ENCODE measurements around the gene TEX54. TPM values are rescaled to one million over a fixed set of nuclear protein-coding genes. Genes with fewer than 3 reads are reported as not detected.
A peak's percentile ranks its signal among the peaks of the same experiment; 100 is the strongest.

TEX54 gene
- total and polyA plus RNA-seq, 2 of the 4 experiments (the other 2 are of a cell fraction) = not detected

DNA sequence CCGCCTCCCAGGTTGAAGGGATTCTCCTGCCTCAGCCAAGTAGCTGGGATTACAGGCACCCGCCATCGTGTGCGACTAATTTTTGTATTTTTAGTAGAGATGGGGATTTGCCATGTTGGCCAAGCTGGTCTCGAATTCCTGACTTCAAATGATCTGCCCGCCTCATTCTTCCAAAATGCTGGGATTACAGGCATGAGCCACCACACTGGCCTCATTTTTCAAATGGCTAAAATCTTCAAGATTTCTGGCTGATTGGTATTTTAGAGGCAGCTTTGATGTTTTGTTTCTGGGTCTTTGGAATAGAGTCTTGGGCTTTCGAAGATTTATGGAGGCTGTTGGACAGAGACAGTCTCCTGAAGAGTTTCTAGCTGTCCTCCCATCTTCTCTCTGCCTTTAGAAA, 42.2 kb upstream of the TEX54 start:
- dilution Hi-C loops (cut with HindIII; ENCODE audit: low sequenced_read_pairs, unreplicated experiment) = no loop called here
- Histone ChIP-seq H3K23ac (ENCODE audit: low read depth, low read length) (no peak overlapping the region), H2AK5ac (ENCODE audit: low read depth, low read length) (no peak overlapping the region), H3K14ac (replicated peaks; ENCODE audit: low read depth, low read length) (no peak overlapping the region), H4K5ac (ENCODE audit: low read depth, low read length) (no peak overlapping the region), H4K8ac (ENCODE audit: low read depth in 2 of 2, low read length in 2 of 2) (no peak overlapping the region), H3K27ac (ENCODE audit: insufficient read depth, low read length) (peak overlapping the region; percentile 56; the same call in 1 of the 2 replicates), H3K4me3 (ENCODE audit: insufficient read depth, low read depth, low read length) (no peak overlapping the region), H3K9ac (ENCODE audit: low read depth, low read length) (no peak overlapping the region), H3K36me3 (ENCODE audit: control insufficient read depth, insufficient read depth, low read length) (no peaks in the 10 kb centered on the region), H3K4ac (ENCODE audit: low read depth, low read length) (no peak overlapping the region), H2BK5ac (ENCODE audit: low read depth, low read length, poor library complexity, severe bottlenecking) (no peak overlapping the region), H4K20me1 (ENCODE audit: insufficient read depth, low read length) (no peaks in the 10 kb centered on the region), H3K18ac (ENCODE audit: low read depth, low read length) (no peak overlapping the region), H3K79me1 (ENCODE audit: low read depth in 1 of 2, low read length in 2 of 2) (peaks cover 4 to 16% of the 10 kb centered on the region in 2 experiments; a peak in 3 of 4 replicates), H4K91ac (ENCODE audit: insufficient read depth, low read depth, low read length) (no peak overlapping the region), H2AFZ (replicated peaks; ENCODE audit: low read length, poor library complexity) (no peak overlapping the region), H3K56ac (ENCODE audit: extremely low read depth, insufficient read depth, low read length) (no peak overlapping the region), H3K4me2 (ENCODE audit: low read depth, low read length) (no peak overlapping the region), H2BK120ac (ENCODE audit: low read depth, low read length) (no peak overlapping the region), H2BK20ac (ENCODE audit: low read depth, low read length) (no peak overlapping the region), H2AK9ac (replicated peaks; ENCODE audit: low read depth, low read length, poor library complexity) (no peak overlapping the region), H3K9me1 (ENCODE audit: insufficient read depth, low read length) (no peaks in the 10 kb centered on the region; the same call in 1 of the 2 replicates), H2BK15ac (ENCODE audit: low read depth, low read length) (no peak overlapping the region), H3K9me3 (ENCODE audit: control insufficient read depth, insufficient read depth, low read length) (no peaks in the 10 kb centered on the region), H3K27me3 (ENCODE audit: control insufficient read depth, insufficient read depth, low read length) (no peaks in the 10 kb centered on the region), H3K4me1 (ENCODE audit: control insufficient read depth, insufficient read depth, low read length) (peaks cover 11% of the 10 kb centered on the region)
- ChIA-PET CTCF (interaction anchor here (0.9 to 1.2 kb wide), 2 partner anchors 12 to 88 kb away, joined by 3 read pairs; no protein-coding TSS in a partner anchor), POLR2A (ENCODE audit: unreplicated experiment) (no interaction called here)
- intact Hi-C loops (cut with micrococcal nuclease) = no loop called here
- in situ Hi-C loops (cut with MboI; ENCODE audit: low sequenced_read_pairs) = loop anchor here (25.0 kb wide), 2 partner anchors 488 to 787 kb away; partner anchors contain the start of gene ATL3
- BruUV-seq (replicated peaks) = no TSS peak
- no CpG with 5 or more reads among the region's 7 CpGs for WGBS, 2 experiments (ENCODE audit: extremely low coverage in 2 of 2, insufficient read length in 1 of 2)
- ATAC-seq (ENCODE audit: low read depth) = no peak
- no peak for TF ChIP-seq MAFK (IDR thresholded peaks at IDR 0.05; ENCODE audit: low read depth, low read length)
- no peak for TF ChIP-seq CEBPB (IDR thresholded peaks at IDR 0.05; ENCODE audit: low read depth, low read length)
- TF ChIP-seq, protein P1, sequence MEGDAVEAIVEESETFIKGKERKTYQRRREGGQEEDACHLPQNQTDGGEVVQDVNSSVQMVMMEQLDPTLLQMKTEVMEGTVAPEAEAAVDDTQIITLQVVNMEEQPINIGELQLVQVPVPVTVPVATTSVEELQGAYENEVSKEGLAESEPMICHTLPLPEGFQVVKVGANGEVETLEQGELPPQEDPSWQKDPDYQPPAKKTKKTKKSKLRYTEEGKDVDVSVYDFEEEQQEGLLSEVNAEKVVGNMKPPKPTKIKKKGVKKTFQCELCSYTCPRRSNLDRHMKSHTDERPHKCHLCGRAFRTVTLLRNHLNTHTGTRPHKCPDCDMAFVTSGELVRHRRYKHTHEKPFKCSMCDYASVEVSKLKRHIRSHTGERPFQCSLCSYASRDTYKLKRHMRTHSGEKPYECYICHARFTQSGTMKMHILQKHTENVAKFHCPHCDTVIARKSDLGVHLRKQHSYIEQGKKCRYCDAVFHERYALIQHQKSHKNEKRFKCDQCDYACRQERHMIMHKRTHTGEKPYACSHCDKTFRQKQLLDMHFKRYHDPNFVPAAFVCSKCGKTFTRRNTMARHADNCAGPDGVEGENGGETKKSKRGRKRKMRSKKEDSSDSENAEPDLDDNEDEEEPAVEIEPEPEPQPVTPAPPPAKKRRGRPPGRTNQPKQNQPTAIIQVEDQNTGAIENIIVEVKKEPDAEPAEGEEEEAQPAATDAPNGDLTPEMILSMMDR (conservative IDR thresholded peaks at IDR 0.05; ENCODE audit: low read depth, low read length) = no peak
- TF ChIP-seq BHLHE40 (IDR thresholded peaks at IDR 0.05; ENCODE audit: low read depth, low read length) = no peak
- TF ChIP-seq, protein P2, sequence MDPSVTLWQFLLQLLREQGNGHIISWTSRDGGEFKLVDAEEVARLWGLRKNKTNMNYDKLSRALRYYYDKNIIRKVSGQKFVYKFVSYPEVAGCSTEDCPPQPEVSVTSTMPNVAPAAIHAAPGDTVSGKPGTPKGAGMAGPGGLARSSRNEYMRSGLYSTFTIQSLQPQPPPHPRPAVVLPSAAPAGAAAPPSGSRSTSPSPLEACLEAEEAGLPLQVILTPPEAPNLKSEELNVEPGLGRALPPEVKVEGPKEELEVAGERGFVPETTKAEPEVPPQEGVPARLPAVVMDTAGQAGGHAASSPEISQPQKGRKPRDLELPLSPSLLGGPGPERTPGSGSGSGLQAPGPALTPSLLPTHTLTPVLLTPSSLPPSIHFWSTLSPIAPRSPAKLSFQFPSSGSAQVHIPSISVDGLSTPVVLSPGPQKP (IDR thresholded peaks at IDR 0.05; ENCODE audit: borderline replicate concordance, low read depth, low read length) = no peak
- no peak for TF ChIP-seq SMC3 (IDR thresholded peaks at IDR 0.05; ENCODE audit: low read depth, low read length)
- DNase-seq = no peak
